GM12878 (cell line): Measurements from ENCODE around the gene DGKI. TPM values are rescaled to one million over a fixed set of nuclear protein-coding genes. Genes with fewer than 3 reads are reported as not detected.

ENCODE experiments used
- CBX3 ChIP-seq: fragments of 200-600 bp; sonication (generic); IDR thresholded peaks from 2 replicates; pipeline ENCODE4 v1.6.1; 2016; ENCODE audit warnings: low read depth, borderline replicate concordance
- IKZF2 ChIP-seq, 2 experiments: fragments of 450-650 bp; IDR thresholded peaks; 2 replicates each; pipeline ENCODE4 v1.6.1; 2017; ENCODE audit warnings: mild to moderate bottlenecking in 2 of 2, moderate library complexity in 2 of 2
- YY1 ChIP-seq: IDR thresholded peaks from 2 replicates; pipeline ENCODE4 v1.6.1; 2011; ENCODE audit warnings: low read depth, mild to moderate bottlenecking, low read length
- polyA plus RNA-seq, 11 experiments: library from polyadenylated mRNA; depleted of rRNA in 4 of 11; unstranded in 6 of 11; stranded (reverse) in 5 of 11; fragments of >200 nt; fragmentation: Nextera tagmentation in 4 of 11; fragmentation: Illumina TruSeq in 1 of 11; extraction: Ambion mirVana in 4 of 11; extraction: Trizol in 1 of 11; gene quantifications; 1 replicate in 1 of 11; 2 replicates in 10 of 11; pipeline versions ENCODE4 v1.2.1 to v1.2.3, GENCODE V29; 2011 to 2016; ENCODE audit warnings: inconsistent platforms in 2 of 11, missing spikeins in 2 of 11, low read depth in 1 of 11
- total RNA-seq, 4 experiments: library from RNA; depleted of rRNA in 3 of 4; stranded (reverse); fragments of >200 nt in 3 of 4; fragmentation: Illumina TruSeq in 1 of 4; extraction: Trizol in 1 of 4; gene quantifications; 2 replicates each; pipeline versions ENCODE4 v1.2.1 to v1.2.3, GENCODE V29; 2013 to 2021
- TF ChIP-seq, protein P1 (sequence below), 3 experiments: IDR thresholded peaks in 2 of 3; conservative IDR thresholded peaks in 1 of 3; 2 replicates each; pipeline ENCODE4 v1.5.1; 2011; ENCODE audit warnings: low read depth in 3 of 3, low read length in 3 of 3, mild to moderate bottlenecking in 3 of 3, control low read depth in 2 of 3, moderate library complexity in 2 of 3, inconsistent platforms in 1 of 3, mixed read lengths in 1 of 3; ENCODE audit not compliant: control insufficient read depth in 2 of 3, insufficient read depth in 1 of 3; ENCODE audit errors: extremely low read depth in 1 of 3
- TF ChIP-seq, protein P2 (sequence below): fragments of 450-650 bp; IDR thresholded peaks from 2 replicates; pipeline ENCODE4 v1.6.1; 2014; ENCODE audit warnings: mild to moderate bottlenecking
- TF ChIP-seq, protein P3 (sequence below): fragments of 450-650 bp; IDR thresholded peaks from 2 replicates; pipeline ENCODE4 v1.6.1; 2017; ENCODE audit warnings: mild to moderate bottlenecking, moderate library complexity

DGKI gene
- total and polyA plus RNA-seq, 10 of the 15 experiments (the other 5 are each of a cell fraction or from before 2014, with no cell fraction given), result 10.4 to 37.1 (median 22.1) TPM

GRCh38 chr7:137670222-137671064 lies 176.3 kb downstream of the DGKI start (continued):
- TF ChIP-seq YY1 (no peak), CBX3 (no peak), IKZF2 (IDR thresholded peaks at IDR 0.05) (peak in 1 of 2 experiments; percentile 40; a peak in 1 of 4 replicates)
- TF ChIP-seq, protein P1, sequence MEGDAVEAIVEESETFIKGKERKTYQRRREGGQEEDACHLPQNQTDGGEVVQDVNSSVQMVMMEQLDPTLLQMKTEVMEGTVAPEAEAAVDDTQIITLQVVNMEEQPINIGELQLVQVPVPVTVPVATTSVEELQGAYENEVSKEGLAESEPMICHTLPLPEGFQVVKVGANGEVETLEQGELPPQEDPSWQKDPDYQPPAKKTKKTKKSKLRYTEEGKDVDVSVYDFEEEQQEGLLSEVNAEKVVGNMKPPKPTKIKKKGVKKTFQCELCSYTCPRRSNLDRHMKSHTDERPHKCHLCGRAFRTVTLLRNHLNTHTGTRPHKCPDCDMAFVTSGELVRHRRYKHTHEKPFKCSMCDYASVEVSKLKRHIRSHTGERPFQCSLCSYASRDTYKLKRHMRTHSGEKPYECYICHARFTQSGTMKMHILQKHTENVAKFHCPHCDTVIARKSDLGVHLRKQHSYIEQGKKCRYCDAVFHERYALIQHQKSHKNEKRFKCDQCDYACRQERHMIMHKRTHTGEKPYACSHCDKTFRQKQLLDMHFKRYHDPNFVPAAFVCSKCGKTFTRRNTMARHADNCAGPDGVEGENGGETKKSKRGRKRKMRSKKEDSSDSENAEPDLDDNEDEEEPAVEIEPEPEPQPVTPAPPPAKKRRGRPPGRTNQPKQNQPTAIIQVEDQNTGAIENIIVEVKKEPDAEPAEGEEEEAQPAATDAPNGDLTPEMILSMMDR (IDR thresholded peaks at IDR 0.05 in 2 of 3, conservative IDR thresholded peaks at IDR 0.05 in 1 of 3; ENCODE audit: control insufficient read depth in 2 of 3, extremely low read depth in 1 of 3, insufficient read depth in 1 of 3, low read depth in 3 of 3, low read length in 3 of 3), result no peak
- TF ChIP-seq, protein P2, sequence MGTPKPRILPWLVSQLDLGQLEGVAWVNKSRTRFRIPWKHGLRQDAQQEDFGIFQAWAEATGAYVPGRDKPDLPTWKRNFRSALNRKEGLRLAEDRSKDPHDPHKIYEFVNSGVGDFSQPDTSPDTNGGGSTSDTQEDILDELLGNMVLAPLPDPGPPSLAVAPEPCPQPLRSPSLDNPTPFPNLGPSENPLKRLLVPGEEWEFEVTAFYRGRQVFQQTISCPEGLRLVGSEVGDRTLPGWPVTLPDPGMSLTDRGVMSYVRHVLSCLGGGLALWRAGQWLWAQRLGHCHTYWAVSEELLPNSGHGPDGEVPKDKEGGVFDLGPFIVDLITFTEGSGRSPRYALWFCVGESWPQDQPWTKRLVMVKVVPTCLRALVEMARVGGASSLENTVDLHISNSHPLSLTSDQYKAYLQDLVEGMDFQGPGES, result no peak
- TF ChIP-seq, protein P3, sequence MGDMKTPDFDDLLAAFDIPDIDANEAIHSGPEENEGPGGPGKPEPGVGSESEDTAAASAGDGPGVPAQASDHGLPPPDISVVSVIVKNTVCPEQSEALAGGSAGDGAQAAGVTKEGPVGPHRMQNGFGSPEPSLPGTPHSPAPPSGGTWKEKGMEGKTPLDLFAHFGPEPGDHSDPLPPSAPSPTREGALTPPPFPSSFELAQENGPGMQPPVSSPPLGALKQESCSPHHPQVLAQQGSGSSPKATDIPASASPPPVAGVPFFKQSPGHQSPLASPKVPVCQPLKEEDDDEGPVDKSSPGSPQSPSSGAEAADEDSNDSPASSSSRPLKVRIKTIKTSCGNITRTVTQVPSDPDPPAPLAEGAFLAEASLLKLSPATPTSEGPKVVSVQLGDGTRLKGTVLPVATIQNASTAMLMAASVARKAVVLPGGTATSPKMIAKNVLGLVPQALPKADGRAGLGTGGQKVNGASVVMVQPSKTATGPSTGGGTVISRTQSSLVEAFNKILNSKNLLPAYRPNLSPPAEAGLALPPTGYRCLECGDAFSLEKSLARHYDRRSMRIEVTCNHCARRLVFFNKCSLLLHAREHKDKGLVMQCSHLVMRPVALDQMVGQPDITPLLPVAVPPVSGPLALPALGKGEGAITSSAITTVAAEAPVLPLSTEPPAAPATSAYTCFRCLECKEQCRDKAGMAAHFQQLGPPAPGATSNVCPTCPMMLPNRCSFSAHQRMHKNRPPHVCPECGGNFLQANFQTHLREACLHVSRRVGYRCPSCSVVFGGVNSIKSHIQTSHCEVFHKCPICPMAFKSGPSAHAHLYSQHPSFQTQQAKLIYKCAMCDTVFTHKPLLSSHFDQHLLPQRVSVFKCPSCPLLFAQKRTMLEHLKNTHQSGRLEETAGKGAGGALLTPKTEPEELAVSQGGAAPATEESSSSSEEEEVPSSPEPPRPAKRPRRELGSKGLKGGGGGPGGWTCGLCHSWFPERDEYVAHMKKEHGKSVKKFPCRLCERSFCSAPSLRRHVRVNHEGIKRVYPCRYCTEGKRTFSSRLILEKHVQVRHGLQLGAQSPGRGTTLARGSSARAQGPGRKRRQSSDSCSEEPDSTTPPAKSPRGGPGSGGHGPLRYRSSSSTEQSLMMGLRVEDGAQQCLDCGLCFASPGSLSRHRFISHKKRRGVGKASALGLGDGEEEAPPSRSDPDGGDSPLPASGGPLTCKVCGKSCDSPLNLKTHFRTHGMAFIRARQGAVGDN, result peak; percentile 61; the same call in 1 of the 2 replicates
